ENCODE measurements around the gene FAM32A. TPM values are rescaled to one million over a fixed set of nuclear protein-coding genes. Genes with fewer than 3 reads are reported as not detected.
"Not testable (repeated sequence)": the region's sequence is repeated elsewhere in the genome, so short reads cannot be mapped to it uniquely, and the experiment has no call there.

Gene FAM32A
- total RNA-seq, 2 donors from 2014 or later, result 71.8 to 80.1 TPM

- Histone ChIP-seq H3K27me3 (ENCODE audit: control insufficient read depth, insufficient read depth, low read length, poor library complexity, severe bottlenecking) (no peaks in the 10 kb centered on the region), H3K9me3 (ENCODE audit: control insufficient read depth, low read length) (no peaks in the 10 kb centered on the region), H3K36me3 (ENCODE audit: control insufficient read depth, insufficient read depth, low read length) (no peaks in the 10 kb centered on the region), H3K9ac (ENCODE audit: extremely low read depth, low read length, poor library complexity, severe bottlenecking) (no peak overlapping the region), H3K27ac (ENCODE audit: low read depth, low read length) (no peak overlapping the region), H3K4me1 (ENCODE audit: control insufficient read depth, insufficient read depth, low read length) (no peaks in the 10 kb centered on the region), H3K4me3 (ENCODE audit: low read length) (no peak overlapping the region)
- 80% methylated on average over 1 of the region's 1 CpG; no CpG with 5 or more reads in 1 of the 2 experiments for WGBS, 2 experiments (ENCODE audit: insufficient coverage in 1 of 2, insufficient read length in 1 of 2)
- Mint-ChIP-seq H3K4me1 (no peaks in the 10 kb centered on the region), H3K27me3 (ENCODE audit: insufficient read depth) (no peaks in the 10 kb centered on the region), H3K9me3 (peaks cover 4% of the 10 kb centered on the region), H3K27ac (no peak overlapping the region), H3K36me3 (ENCODE audit: low read depth) (no peaks in the 10 kb centered on the region), H3K4me3 (no peak overlapping the region)
- DNase-seq, result no peak
- no peak for TF ChIP-seq CTCF (conservative IDR thresholded peaks at IDR 0.05)
Observed at GRCh38 chr19:16170134-16170533, 15.1 kb upstream of the FAM32A start.

GRCh38 chr19:16175954-16176353 is 9.3 kb upstream of the FAM32A start:
- H3K9me3 Mint-ChIP-seq, result peaks cover 10% of the 10 kb centered on the region
- H3K4me1 Mint-ChIP-seq, result no peaks in the 10 kb centered on the region
- H3K36me3 Mint-ChIP-seq (ENCODE audit: low read depth), result no peaks in the 10 kb centered on the region
- peaks cover 9% of the 10 kb centered on the region for H3K27me3 Mint-ChIP-seq (ENCODE audit: insufficient read depth)
- no peaks in the 10 kb centered on the region for H3K4me1 ChIP-seq (ENCODE audit: control insufficient read depth, insufficient read depth, low read length)
- no peak for DNase-seq
- H3K27ac ChIP-seq (ENCODE audit: low read depth, low read length), result no peak overlapping the region
- H3K27ac Mint-ChIP-seq, result no peak overlapping the region
- H3K9me3 ChIP-seq (ENCODE audit: control insufficient read depth, low read length), result no peaks in the 10 kb centered on the region
- H3K9ac ChIP-seq (ENCODE audit: extremely low read depth, low read length, poor library complexity, severe bottlenecking), result no peak overlapping the region
- H3K4me3 ChIP-seq (ENCODE audit: low read length), result no peak overlapping the region
- 53 to 57% methylated on average over 1 to 2 of the region's 2 CpGs for WGBS, 2 experiments (ENCODE audit: insufficient coverage in 1 of 2, insufficient read length in 1 of 2)
- H3K36me3 ChIP-seq (ENCODE audit: control insufficient read depth, insufficient read depth, low read length), result no peaks in the 10 kb centered on the region
- H3K4me3 Mint-ChIP-seq, result no peak overlapping the region
- no peak for TF ChIP-seq CTCF (conservative IDR thresholded peaks at IDR 0.05)
- no peaks in the 10 kb centered on the region for H3K27me3 ChIP-seq (ENCODE audit: control insufficient read depth, insufficient read depth, low read length, poor library complexity, severe bottlenecking)

- H3K4me1 Mint-ChIP-seq; H3K4me3 ChIP-seq (ENCODE audit: low read length); H3K9me3 Mint-ChIP-seq; H3K27me3 ChIP-seq (ENCODE audit: control insufficient read depth, insufficient read depth, low read length, poor library complexity, severe bottlenecking); H3K27ac Mint-ChIP-seq; H3K9me3 ChIP-seq (ENCODE audit: control insufficient read depth, low read length); H3K27ac ChIP-seq (ENCODE audit: low read depth, low read length); H3K36me3 Mint-ChIP-seq (ENCODE audit: low read depth); H3K4me3 Mint-ChIP-seq; DNase-seq; H3K4me1 ChIP-seq (ENCODE audit: control insufficient read depth, insufficient read depth, low read length); H3K36me3 ChIP-seq (ENCODE audit: control insufficient read depth, insufficient read depth, low read length); H3K9ac ChIP-seq (ENCODE audit: extremely low read depth, low read length, poor library complexity, severe bottlenecking): not testable (repeated sequence)
- H3K27me3 Mint-ChIP-seq (ENCODE audit: insufficient read depth), result peaks cover 17% of the 10 kb centered on the region
- WGBS, 2 experiments (ENCODE audit: insufficient coverage in 1 of 2, insufficient read length in 1 of 2), result 88 to 100% methylated on average over 1 to 5 of the region's 5 CpGs
Observed at GRCh38 chr19:16178866-16179265, 6.3 kb upstream of the FAM32A start.

GRCh38 chr19:16180611-16181010 is 4.6 kb upstream of the FAM32A start:
- no peaks in the 10 kb centered on the region for H3K4me1 Mint-ChIP-seq
- no peaks in the 10 kb centered on the region for H3K36me3 ChIP-seq (ENCODE audit: control insufficient read depth, insufficient read depth, low read length)
- 53 to 70% methylated on average over 2 to 4 of the region's 4 CpGs for WGBS, 2 experiments (ENCODE audit: insufficient coverage in 1 of 2, insufficient read length in 1 of 2)
- no peak overlapping the region for H3K4me3 ChIP-seq (ENCODE audit: low read length)
- peak; percentile 66 for DNase-seq
- H3K9me3 Mint-ChIP-seq, result peaks cover 5% of the 10 kb centered on the region
- no peaks in the 10 kb centered on the region for H3K4me1 ChIP-seq (ENCODE audit: control insufficient read depth, insufficient read depth, low read length)
- H3K27me3 Mint-ChIP-seq (ENCODE audit: insufficient read depth), result peaks cover 19% of the 10 kb centered on the region
- H3K4me3 Mint-ChIP-seq, result no peak overlapping the region
- H3K27me3 ChIP-seq (ENCODE audit: control insufficient read depth, insufficient read depth, low read length, poor library complexity, severe bottlenecking), result no peaks in the 10 kb centered on the region
- H3K36me3 Mint-ChIP-seq (ENCODE audit: low read depth), result no peaks in the 10 kb centered on the region
- H3K9ac ChIP-seq (ENCODE audit: extremely low read depth, low read length, poor library complexity, severe bottlenecking), result no peak overlapping the region
- H3K27ac Mint-ChIP-seq, result no peak overlapping the region
- H3K9me3 ChIP-seq (ENCODE audit: control insufficient read depth, low read length), result no peaks in the 10 kb centered on the region
- no peak for TF ChIP-seq CTCF (conservative IDR thresholded peaks at IDR 0.05)
- H3K27ac ChIP-seq (ENCODE audit: low read depth, low read length), result no peak overlapping the region
